ENCODE results near the gene BSG. TPM values are rescaled to one million over a fixed set of nuclear protein-coding genes. Genes with fewer than 3 reads are reported as not detected.

BSG gene
- total and polyA plus RNA-seq, 9 of the 15 experiments (the other 6 are each of a cell fraction or from before 2014, with no cell fraction given): 4.6 to 495 (median 187) TPM

- Histone ChIP-seq H3K9me3 (replicated peaks; ENCODE audit: control insufficient read depth, insufficient read depth, low read depth, low read length) (no peaks in the 10 kb centered on the region), H3K4me3 (peak overlapping the region; percentile 28; the same call in 1 of the 2 replicates), H3K79me2 (ENCODE audit: control insufficient read depth, insufficient read depth, low read length) (no peaks in the 10 kb centered on the region), H3K27me3 (ENCODE audit: control insufficient read depth in 2 of 2, insufficient read depth in 2 of 2, low read length in 2 of 2) (peaks cover 12 to 31% of the 10 kb centered on the region in 2 experiments; a peak in 4 of 5 replicates), H3K4me2 (ENCODE audit: insufficient read depth, low read length) (no peak overlapping the region), H4K20me1 (replicated peaks; ENCODE audit: control insufficient read depth, insufficient read depth, low read length) (peaks cover 17% of the 10 kb centered on the region; the same call in 1 of the 2 replicates), H3K36me3 (ENCODE audit: control insufficient read depth, insufficient read depth, low read length) (no peaks in the 10 kb centered on the region), H3K4me1 (replicated peaks in 1 of 2; ENCODE audit: control insufficient read depth in 2 of 2, insufficient read depth in 2 of 2, low read length in 2 of 2) (peaks cover 3 to 80% of the 10 kb centered on the region in 2 experiments; a peak in 3 of 5 replicates), H3K9ac (ENCODE audit: insufficient read depth in 1 of 2, low read depth in 2 of 2, low read length in 2 of 2) (no peak overlapping the region), H2AFZ (ENCODE audit: low read depth, low read length) (no peak overlapping the region), H3K9me1 (ENCODE audit: control insufficient read depth, insufficient read depth, low read length) (no peaks in the 10 kb centered on the region), H3K27ac (ENCODE audit: extremely low read depth, low read depth, low read length) (no peak overlapping the region)
- WGBS (ENCODE audit: insufficient coverage, low coverage, missing lambda C conversion rate): 0% methylated on average over 6 of the region's 41 CpGs
- TF ChIP-seq RFX5 (IDR thresholded peaks at IDR 0.05; ENCODE audit: low read depth, low read length): no peak
- no peak for TF ChIP-seq ZNF146 (CRISPR knock-in tag; IDR thresholded peaks at IDR 0.05; ENCODE audit: unreplicated experiment)
- no peak for TF ChIP-seq RHOXF2B (CRISPR knock-in tag; conservative IDR thresholded peaks at IDR 0.05)
- 0 out of 2 replicates have a peak, but pooled peaks have one; percentile 4 for TF ChIP-seq ZFX (CRISPR knock-in tag; IDR thresholded peaks at IDR 0.05)
- no peak for TF ChIP-seq UBTF (IDR thresholded peaks at IDR 0.05; ENCODE audit: borderline replicate concordance in 1 of 2, low read depth in 2 of 2, low read length in 2 of 2)
- no peak for TF ChIP-seq SLC30A9 (CRISPR knock-in tag; IDR thresholded peaks at IDR 0.05)
- DNase-seq (ENCODE audit: extremely low read depth in 1 of 4, low spot score in 3 of 4): no peak
- intact Hi-C loops (cut with micrococcal nuclease): no loop called here
- CTCF ChIA-PET (ENCODE audit: low intra/inter-chr PET ratio): no interaction called here
- POLR2A ChIA-PET: no interaction called here
- ATAC-seq: no peak
- no TSS peak for BruUV-seq (replicated peaks)
- in situ Hi-C loops (cut with MboI): no loop called here
- no peak for FAIRE-seq
Observed at GRCh38 chr19:590750-591098, 18.3 kb downstream of the BSG start.
